Neural cell (in vitro differentiated cells): Measurements from ENCODE around the gene GALNT1. TPM values are rescaled to one million over a fixed set of nuclear protein-coding genes. Genes with fewer than 3 reads are reported as not detected.

Experiments used
- H2AFZ ChIP-seq: fragments of 200-600, 300-800 bp; sonication (generic), shearing (Covaris generic); 2 replicates; pipeline ENCODE4 v1.6.0; 2014; ENCODE audit warnings: low read depth, mild to moderate bottlenecking, antibody characterized with exemption, low read length, moderate library complexity
- H3F3A ChIP-seq: fragments of 200-600 bp; shearing (Covaris generic); 2 replicates; pipeline ENCODE4 v1.6.1; 2016; ENCODE audit warnings: mild to moderate bottlenecking, moderate library complexity, mixed read lengths, antibody characterized with exemption, low read length; ENCODE audit not compliant: insufficient read depth, poor library complexity, severe bottlenecking
- H3K27ac ChIP-seq: fragments of 200-600, 300-800 bp; sonication (generic), shearing (Covaris generic); 2 replicates; pipeline ENCODE4 v1.5.1; 2014; ENCODE audit warnings: mild to moderate bottlenecking, low read length, moderate library complexity
- H3K27me3 ChIP-seq: fragments of 300-800, 200-600 bp; sonication (generic), shearing (Covaris generic); 2 replicates; pipeline ENCODE4 v1.6.0; 2014; ENCODE audit warnings: mild to moderate bottlenecking, low read depth, low read length, moderate library complexity; ENCODE audit not compliant: insufficient read depth
- H3K36me3 ChIP-seq: fragments of 300-800, 200-600 bp; sonication (generic), shearing (Covaris generic); 2 replicates; pipeline ENCODE4 v1.5.1; 2014; ENCODE audit warnings: mild to moderate bottlenecking, antibody characterized with exemption, low read length, moderate library complexity; ENCODE audit not compliant: insufficient read depth
- H3K4me2 ChIP-seq: fragments of 300-800, 200-600 bp; sonication (generic), shearing (Covaris generic); 2 replicates; pipeline ENCODE4 v1.6.0; 2014; ENCODE audit warnings: mild to moderate bottlenecking, low read length
- H3K4me3 ChIP-seq: fragments of 300-800, 200-600 bp; sonication (generic), shearing (Covaris generic); 2 replicates; pipeline ENCODE4 v1.5.1; 2014; ENCODE audit warnings: mild to moderate bottlenecking, low read length, moderate library complexity
- H3K79me2 ChIP-seq: fragments of 200-600 bp; shearing (Covaris generic); replicated peaks from 2 replicates; pipeline ENCODE4 v1.6.0; 2014; ENCODE audit warnings: mild to moderate bottlenecking, low read length, moderate library complexity; ENCODE audit not compliant: insufficient read depth
- H3K9ac ChIP-seq: fragments of 300-800, 200-600 bp; sonication (generic), shearing (Covaris generic); 2 replicates; pipeline ENCODE4 v1.6.1; 2016; ENCODE audit warnings: mild to moderate bottlenecking, low read length, mixed read lengths
- H3K9me2 ChIP-seq: fragments of 200-600 bp; shearing (Covaris generic); 2 replicates; pipeline ENCODE4 v1.6.1; 2016; ENCODE audit warnings: mild to moderate bottlenecking, low read length, mixed read lengths; ENCODE audit not compliant: insufficient read depth
- H3K9me3 ChIP-seq: fragments of 200-600, 300-800 bp; sonication (generic), shearing (Covaris generic); 2 replicates; pipeline ENCODE4 v1.6.1; 2016; ENCODE audit warnings: mild to moderate bottlenecking, mixed run types, low read length, moderate library complexity, mixed read lengths
- H4K20me1 ChIP-seq: fragments of 200-600 bp; shearing (Covaris generic); 2 replicates; pipeline ENCODE4 v1.6.1; 2016; ENCODE audit warnings: mild to moderate bottlenecking, mixed run types; ENCODE audit not compliant: insufficient read depth
- EP300 ChIP-seq: fragments of 450-650 bp; conservative IDR thresholded peaks from 2 replicates; pipeline ENCODE4 v1.6.1; 2014; ENCODE audit warnings: antibody characterized with exemption, mild to moderate bottlenecking, moderate library complexity; ENCODE audit not compliant: poor library complexity, severe bottlenecking
- EZH2 ChIP-seq: fragments of 200-600, 300-800 bp; shearing (Covaris generic), sonication (generic); IDR thresholded peaks from 2 replicates; pipeline ENCODE4 v1.6.1; 2014; ENCODE audit warnings: antibody characterized with exemption, low read length, borderline replicate concordance, mild to moderate bottlenecking; ENCODE audit not compliant: insufficient read depth, poor library complexity, severe bottlenecking
- MXI1 ChIP-seq: fragments of 450-650 bp; conservative IDR thresholded peaks from 2 replicates; pipeline ENCODE4 v1.6.1; 2014; ENCODE audit warnings: antibody characterized with exemption, mild to moderate bottlenecking; ENCODE audit not compliant: poor library complexity, severe bottlenecking
- POLR2AphosphoS5 ChIP-seq: IDR thresholded peaks from 2 replicates; pipeline ENCODE4 v1.6.1; 2012
- RAD21 ChIP-seq: fragments of 450-650 bp; conservative IDR thresholded peaks from 2 replicates; pipeline ENCODE4 v1.6.1; 2014; ENCODE audit warnings: antibody characterized with exemption, mild to moderate bottlenecking, moderate library complexity
- SMC3 ChIP-seq: fragments of 450-650 bp; conservative IDR thresholded peaks from 2 replicates; pipeline ENCODE4 v1.6.1; 2014; ENCODE audit warnings: antibody characterized with exemption, mild to moderate bottlenecking, moderate library complexity; ENCODE audit not compliant: poor library complexity
- TAF1 ChIP-seq: IDR thresholded peaks from 2 replicates; pipeline ENCODE4 v1.6.1; 2012; ENCODE audit warnings: low read depth
- polyA plus RNA-seq: library from polyadenylated mRNA; depleted of rRNA; stranded (reverse); fragments of >200 nt; gene quantifications from 2 replicates; pipeline ENCODE4 v1.2.3, GENCODE V29; 2014
- TF ChIP-seq, protein P1 (sequence below): fragments of 450-650 bp; IDR thresholded peaks from 2 replicates; pipeline ENCODE4 v1.5.1; 2014; ENCODE audit warnings: antibody characterized with exemption, mild to moderate bottlenecking, moderate library complexity; ENCODE audit not compliant: poor library complexity, severe bottlenecking
- TF ChIP-seq, protein P2 (sequence below): IDR thresholded peaks from 2 replicates; pipeline ENCODE4 v1.6.1; 2012; ENCODE audit warnings: borderline replicate concordance

GALNT1 gene
- polyA plus RNA-seq, 1 donor from 2014 or later, result 103 TPM

DNA sequence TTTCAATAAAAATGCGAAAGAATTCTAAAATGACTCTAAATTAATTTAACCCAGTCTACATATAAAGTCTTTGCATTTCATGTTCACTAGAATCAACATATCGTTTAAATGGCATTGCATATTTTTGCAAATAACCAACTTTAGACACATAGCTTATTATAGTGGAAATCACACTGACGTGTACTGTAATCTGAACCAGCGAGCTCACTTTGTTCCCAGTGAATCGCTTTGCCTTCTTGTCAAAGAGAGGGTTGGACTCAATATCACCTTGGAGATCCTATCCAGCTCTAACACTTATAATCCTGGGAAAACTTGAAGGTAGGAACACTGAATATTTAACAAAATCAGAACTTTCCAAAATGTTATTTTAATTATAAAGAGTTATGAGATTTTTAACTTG, 108.2 kb downstream of the GALNT1 start:
- Histone ChIP-seq H3K9ac (no peak overlapping the region), H3K36me3 (no peaks in the 10 kb centered on the region), H3K27ac (no peak overlapping the region), H4K20me1 (no peaks in the 10 kb centered on the region), H3K27me3 (no peaks in the 10 kb centered on the region), H3K4me3 (no peak overlapping the region), H3K4me2 (no peak overlapping the region), H3K9me2 (no peaks in the 10 kb centered on the region), H2AFZ (no peak overlapping the region), H3K79me2 (no peaks in the 10 kb centered on the region), H3K9me3 (no peaks in the 10 kb centered on the region), H3F3A (no peaks in the 10 kb centered on the region)
- TF ChIP-seq, protein P1, sequence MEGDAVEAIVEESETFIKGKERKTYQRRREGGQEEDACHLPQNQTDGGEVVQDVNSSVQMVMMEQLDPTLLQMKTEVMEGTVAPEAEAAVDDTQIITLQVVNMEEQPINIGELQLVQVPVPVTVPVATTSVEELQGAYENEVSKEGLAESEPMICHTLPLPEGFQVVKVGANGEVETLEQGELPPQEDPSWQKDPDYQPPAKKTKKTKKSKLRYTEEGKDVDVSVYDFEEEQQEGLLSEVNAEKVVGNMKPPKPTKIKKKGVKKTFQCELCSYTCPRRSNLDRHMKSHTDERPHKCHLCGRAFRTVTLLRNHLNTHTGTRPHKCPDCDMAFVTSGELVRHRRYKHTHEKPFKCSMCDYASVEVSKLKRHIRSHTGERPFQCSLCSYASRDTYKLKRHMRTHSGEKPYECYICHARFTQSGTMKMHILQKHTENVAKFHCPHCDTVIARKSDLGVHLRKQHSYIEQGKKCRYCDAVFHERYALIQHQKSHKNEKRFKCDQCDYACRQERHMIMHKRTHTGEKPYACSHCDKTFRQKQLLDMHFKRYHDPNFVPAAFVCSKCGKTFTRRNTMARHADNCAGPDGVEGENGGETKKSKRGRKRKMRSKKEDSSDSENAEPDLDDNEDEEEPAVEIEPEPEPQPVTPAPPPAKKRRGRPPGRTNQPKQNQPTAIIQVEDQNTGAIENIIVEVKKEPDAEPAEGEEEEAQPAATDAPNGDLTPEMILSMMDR, result no peak
- TF ChIP-seq RAD21 (no peak), EZH2 (no peak), MXI1 (no peak), EP300 (no peak), SMC3 (no peak), POLR2AphosphoS5 (no peak), TAF1 (no peak)
- TF ChIP-seq, protein P2, sequence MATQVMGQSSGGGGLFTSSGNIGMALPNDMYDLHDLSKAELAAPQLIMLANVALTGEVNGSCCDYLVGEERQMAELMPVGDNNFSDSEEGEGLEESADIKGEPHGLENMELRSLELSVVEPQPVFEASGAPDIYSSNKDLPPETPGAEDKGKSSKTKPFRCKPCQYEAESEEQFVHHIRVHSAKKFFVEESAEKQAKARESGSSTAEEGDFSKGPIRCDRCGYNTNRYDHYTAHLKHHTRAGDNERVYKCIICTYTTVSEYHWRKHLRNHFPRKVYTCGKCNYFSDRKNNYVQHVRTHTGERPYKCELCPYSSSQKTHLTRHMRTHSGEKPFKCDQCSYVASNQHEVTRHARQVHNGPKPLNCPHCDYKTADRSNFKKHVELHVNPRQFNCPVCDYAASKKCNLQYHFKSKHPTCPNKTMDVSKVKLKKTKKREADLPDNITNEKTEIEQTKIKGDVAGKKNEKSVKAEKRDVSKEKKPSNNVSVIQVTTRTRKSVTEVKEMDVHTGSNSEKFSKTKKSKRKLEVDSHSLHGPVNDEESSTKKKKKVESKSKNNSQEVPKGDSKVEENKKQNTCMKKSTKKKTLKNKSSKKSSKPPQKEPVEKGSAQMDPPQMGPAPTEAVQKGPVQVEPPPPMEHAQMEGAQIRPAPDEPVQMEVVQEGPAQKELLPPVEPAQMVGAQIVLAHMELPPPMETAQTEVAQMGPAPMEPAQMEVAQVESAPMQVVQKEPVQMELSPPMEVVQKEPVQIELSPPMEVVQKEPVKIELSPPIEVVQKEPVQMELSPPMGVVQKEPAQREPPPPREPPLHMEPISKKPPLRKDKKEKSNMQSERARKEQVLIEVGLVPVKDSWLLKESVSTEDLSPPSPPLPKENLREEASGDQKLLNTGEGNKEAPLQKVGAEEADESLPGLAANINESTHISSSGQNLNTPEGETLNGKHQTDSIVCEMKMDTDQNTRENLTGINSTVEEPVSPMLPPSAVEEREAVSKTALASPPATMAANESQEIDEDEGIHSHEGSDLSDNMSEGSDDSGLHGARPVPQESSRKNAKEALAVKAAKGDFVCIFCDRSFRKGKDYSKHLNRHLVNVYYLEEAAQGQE, result no peak

- Histone ChIP-seq H4K20me1 (no peaks in the 10 kb centered on the region), H3K27ac (no peak overlapping the region), H3K9me2 (no peaks in the 10 kb centered on the region), H3K36me3 (no peaks in the 10 kb centered on the region), H3K27me3 (no peaks in the 10 kb centered on the region), H3K4me3 (no peak overlapping the region), H3K79me2 (no peaks in the 10 kb centered on the region), H3K4me2 (no peak overlapping the region), H2AFZ (no peak overlapping the region), H3K9me3 (no peaks in the 10 kb centered on the region), H3K9ac (no peak overlapping the region), H3F3A (no peaks in the 10 kb centered on the region)
- TF ChIP-seq MXI1 (no peak), POLR2AphosphoS5 (no peak), EP300 (no peak), RAD21 (no peak), EZH2 (no peak), TAF1 (no peak), SMC3 (no peak)
- TF ChIP-seq, protein P2, result no peak
- TF ChIP-seq, protein P1, result no peak
Observed at GRCh38 chr18:35691625-35692024, 110.1 kb downstream of the GALNT1 start.
